NCI-H774 (cell line): ENCODE data around the gene FUT7.
A peak's percentile ranks its signal among the peaks of the same experiment; 100 is the strongest.

Experiments
- DNase-seq: peaks from one replicate; lab custom pipeline; 2025; lab: John Stamatoyannopoulos, UW

FUT7 gene, protein sequence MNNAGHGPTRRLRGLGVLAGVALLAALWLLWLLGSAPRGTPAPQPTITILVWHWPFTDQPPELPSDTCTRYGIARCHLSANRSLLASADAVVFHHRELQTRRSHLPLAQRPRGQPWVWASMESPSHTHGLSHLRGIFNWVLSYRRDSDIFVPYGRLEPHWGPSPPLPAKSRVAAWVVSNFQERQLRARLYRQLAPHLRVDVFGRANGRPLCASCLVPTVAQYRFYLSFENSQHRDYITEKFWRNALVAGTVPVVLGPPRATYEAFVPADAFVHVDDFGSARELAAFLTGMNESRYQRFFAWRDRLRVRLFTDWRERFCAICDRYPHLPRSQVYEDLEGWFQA

DNA sequence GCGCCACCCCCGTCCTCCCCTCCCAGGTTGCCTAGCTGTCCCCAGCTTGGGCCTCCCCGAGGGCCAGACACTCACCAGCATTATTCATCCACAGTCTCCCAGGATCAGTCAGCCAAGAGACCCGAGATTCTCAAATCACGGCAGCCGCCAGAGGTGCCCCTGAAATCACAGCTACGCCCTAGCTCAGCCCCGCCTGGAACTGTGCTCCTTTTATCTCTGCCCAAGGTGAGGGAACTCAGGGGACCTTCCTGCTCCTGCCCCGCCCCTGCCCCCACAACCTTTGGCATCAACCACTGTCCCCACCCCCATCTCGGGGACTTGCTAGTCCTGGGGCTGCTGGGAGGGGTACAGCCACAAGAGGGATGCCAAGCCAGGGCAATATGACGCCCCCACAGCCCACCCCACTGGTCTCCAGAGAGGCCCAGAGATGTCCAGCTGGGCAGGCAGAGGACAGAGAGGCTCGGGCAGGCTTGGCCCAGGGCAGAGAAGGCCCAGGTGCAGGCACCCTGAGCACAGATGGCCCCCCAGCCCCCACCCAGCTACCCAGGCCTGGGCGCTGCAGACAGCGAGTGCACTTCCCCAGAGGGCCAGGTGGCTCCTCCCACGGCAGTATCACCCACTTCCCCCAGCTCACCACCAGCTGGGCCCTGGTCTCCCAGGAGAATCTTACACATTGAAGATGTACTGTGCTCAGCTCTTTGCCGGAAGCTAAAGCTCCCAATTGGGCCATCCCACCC lies at the start of gene FUT7:
Gene FUT7 (minus strand): TSS at position 185 of the 737 bp plus-strand sequence. CDS start 97 bp downstream, at position 88.
- DNase-seq = no peak

DNA sequence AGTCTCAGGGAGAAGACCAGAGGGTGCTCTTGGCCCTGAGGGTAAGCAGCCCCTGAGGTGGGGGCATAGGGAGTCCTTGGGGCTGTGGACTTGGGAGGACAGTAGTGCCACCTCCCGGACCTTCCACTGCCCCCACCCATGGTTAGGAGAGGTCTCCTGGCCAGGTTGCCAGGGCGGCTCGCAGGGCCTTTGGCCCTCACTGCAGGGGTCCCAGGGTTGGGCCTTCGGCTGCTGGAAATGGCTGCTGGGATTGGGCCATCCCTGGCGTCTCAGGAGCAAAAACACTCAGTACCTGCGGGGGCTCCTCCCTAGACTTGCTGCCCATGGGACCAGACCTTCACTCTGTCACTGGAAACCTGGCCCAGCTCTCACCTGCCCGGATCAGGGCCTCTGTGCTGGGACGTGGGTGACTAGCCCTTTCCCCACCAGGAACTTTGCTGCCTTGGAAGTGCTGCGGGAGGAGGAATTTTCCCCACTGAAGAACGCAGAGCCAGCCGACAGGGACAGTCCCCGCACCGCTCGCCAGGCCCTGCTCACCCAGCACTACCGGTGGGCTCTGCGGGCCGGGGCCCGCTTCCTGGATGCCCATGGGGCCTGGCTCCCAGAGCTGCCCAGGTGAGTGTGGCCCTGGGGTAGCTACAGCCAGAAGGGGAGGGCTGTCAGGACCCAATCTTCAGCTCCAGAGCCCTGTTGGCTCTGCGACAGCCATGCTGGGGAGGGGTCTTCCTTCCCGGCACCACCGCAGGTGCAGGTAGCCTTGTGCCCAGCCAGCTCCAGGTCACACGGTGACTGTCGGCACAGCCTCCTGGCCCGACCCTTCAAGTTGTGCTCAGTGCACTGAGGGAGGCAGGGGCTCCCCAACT lies 48.6 kb upstream of the FUT7 start:
- no peak for DNase-seq

DNA sequence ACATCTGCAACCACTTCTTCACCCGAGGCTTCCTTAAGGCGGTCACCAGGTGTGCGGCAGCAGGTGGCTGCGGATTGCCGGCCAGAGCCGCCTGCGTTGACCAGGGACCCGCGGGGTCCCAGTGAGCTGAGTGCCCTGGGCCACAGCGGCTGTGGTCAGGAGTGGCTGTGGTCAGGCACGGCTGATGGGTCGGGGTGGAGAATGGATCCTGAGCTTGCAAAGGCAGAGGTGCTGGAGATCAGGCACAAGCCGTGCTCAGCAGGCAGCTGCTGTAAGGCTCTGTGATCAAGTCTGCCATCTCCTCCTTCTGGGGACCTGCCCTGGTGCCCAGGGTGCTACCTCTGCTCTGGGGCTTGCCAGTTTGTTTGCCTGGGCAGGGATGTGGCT lies 47.5 kb upstream of the FUT7 start:
- no peak for DNase-seq

DNA sequence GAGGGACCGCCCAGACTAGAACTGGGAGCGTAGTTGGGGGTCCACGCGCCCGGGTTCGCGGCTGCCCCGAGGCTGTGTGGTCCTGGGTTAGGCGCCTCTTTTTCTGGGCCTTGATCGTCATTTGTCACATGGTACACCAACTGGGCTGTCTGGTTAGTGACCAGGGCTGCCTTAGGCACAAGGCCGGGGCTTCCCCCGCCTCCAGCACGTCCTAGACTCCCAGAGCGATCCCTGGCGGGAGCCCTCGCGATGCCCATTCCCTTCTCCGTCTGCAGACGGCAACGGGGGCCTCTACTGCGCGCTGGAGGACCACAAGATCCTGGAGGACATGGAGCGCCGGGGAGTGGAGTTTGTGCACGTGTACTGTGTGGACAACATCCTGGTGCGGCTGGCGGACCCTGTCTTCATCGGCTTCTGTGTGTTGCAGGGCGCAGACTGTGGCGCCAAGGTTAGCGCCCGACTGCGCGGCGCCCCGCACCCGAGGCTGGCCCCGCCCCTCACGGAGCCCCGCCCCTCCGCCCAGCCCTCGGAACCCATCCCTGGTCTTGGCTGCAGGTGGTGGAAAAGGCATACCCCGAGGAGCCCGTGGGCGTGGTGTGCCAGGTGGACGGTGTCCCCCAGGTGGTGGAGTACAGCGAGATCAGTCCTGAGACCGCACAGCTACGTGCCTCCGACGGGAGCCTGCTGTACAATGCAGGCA lies 47.0 kb upstream of the FUT7 start:
- no peak for DNase-seq

DNA sequence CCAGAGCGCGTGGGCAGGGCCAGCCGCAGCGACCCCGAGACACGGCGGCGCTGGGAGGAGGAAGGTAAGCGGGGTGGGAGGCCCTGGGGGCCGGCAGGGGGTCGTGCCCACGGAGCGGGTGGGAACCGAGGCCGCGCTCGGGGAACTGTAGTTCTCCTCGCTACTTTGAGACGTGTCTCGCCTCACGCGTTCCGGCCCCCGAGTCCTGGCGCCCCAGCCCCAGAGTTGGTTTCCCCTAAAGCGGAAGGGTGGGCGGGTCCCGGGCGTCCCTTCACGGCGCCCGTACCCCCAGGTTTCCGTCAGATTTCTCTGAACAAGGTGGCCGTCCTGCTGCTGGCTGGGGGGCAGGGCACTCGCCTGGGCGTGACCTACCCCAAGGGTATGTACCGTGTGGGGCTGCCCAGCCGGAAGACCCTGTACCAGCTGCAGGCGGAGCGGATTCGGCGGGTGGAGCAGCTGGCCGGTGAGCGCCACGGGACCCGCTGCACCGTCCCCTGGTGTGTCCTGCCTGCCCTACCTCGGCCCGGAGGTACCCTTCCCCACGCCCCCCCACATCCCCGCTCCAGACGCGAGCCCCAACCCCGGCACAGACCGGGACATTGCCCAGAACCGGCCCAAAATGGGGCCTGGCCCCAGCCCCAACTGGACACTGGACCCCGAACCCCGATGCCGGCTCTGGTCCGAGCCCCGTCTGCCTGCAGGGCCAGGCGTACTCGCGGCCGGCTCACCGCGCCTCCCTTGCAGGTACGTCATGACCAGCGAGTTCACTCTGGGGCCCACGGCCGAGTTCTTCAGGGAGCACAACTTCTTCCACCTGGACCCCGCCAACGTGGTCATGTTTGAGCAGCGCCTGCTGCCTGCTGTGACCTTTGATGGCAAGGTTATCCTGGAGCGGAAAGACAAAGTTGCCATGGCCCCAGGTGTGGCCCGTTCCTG lies 46.1 kb upstream of the FUT7 start:
- no peak for DNase-seq

DNA sequence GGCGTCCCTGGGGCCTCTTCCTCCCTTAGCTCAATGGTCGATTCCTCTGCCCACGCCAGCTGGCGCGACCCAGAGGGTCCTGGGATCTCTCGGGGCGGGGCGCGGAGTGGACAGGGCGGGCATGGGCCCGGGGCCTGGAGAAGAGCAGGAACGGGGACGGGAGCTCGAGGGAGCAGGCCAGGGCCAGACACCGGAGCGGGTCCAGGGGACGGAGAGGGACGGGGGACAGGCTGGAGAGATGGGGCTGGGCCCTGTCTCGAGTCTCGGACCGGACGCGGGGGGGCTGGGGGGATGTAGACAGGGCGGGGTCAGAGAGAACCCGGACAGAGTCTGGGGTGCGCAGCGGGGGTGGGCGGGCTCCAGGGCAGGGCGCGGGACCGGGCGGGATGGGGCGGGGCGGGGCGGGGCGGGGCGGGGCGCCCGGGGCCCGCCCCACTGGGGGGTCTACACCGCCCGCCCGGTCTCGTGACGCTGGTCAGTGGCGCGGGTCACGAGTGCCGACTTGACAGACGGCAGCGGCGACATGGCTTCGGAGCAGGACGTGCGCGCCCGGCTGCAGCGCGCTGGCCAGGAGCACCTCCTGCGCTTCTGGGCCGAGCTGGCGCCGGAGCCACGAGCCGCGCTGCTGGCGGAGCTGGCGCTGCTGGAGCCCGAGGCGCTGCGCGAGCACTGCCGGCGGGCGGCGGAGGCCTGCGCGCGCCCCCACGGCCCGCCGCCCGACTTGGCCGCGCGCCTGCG lies 45.3 kb upstream of the FUT7 start, which contains the start of gene UAP1L1:
Gene UAP1L1 (plus strand): TSS at position 508 of the 738 bp plus-strand sequence. CDS start 16 bp downstream, at position 524.
- DNase-seq = peak; percentile 54

DNA sequence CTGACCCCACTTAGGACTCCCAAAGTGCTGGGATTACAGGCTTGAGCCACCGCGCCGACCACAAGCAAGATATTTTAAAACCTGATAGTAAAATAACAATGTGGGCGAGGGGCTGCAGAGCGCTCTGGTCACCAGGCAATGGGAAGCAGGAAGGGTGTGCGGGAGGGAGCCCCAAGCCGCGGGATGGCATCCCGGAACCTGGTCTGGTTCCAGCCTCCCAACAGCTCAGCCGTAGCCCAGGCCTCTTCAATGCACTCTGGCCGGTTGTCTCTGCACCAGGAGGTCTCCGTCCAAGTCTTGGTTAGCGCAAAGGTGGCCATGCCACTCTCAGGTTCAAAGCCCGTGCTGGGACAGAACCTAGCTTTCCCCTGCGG lies 44.7 kb upstream of the FUT7 start:
- DNase-seq = no peak

DNA sequence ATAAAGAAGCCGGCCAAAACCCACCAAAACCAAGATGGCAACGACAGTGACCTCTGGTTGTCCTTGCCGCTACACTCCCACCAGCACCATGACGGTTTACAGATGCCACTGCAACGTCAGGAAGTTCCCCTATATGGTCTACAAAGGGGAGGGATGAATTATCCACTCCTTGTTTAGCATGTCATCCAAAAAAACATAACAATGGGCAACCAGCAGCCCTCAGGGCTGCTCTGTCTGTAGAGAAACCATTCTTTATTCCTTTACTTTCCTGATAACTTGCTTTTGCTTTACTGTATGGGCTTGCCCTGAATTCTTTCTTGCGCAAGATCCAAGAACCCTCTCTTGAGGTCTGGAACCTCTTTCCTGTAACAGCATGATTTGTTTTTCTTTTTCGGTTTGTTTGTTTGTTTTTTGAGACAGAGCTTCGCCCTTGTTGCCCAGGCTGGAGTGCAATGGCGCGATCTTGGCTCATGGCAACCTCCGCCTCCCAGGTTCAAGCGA lies 43.4 kb upstream of the FUT7 start:
- DNase-seq = no peak

DNA sequence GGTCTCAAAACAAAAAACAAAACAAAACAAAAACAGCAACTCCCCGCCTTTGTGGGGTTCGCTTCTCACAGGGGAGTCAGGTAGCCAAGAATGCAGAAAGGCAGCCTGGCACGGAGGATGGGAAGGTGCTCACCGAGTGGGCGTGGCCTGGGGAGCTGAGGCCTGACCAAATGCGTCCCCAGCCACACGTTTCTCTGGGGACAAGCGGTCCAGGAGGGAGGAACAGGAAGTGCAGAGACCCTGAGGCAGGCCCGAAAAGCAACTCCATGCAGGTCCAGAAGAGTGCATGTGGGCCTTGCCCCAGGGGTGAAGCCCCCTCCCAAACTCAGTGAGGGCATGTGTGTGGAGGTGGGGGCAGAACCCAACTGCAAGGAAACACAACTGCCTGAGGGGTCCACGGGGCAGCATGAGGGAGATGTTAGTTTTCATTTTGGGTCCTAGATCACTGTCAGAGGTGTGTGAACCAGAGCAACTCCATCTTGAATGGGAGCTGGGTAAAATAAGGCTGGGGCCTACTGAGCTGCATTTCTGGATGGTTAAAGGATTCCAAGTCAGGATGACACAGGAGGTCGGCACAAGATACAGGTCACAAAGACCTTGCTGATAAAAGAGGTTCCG lies 42.9 kb upstream of the FUT7 start:
- no peak for DNase-seq

DNA sequence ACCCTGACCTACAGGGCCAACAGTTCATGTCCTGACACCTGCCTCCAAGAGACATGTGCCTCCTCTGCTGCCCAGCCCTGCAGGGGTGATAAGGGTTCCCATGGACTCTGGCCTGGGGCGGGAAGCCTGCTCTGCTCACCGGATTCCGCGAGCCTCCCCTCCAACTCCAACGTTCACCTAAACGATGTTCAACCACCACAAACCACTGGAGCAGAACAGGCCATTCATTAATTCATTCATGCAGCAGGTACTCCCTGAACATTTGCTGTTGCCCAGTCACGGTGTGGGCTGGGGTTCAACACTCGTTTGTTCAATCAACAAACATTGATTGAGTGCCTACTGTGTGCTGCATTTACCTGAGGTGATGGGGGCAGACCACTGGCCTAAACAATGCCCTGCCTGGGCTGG lies 42.1 kb upstream of the FUT7 start:
- no peak for DNase-seq

DNA sequence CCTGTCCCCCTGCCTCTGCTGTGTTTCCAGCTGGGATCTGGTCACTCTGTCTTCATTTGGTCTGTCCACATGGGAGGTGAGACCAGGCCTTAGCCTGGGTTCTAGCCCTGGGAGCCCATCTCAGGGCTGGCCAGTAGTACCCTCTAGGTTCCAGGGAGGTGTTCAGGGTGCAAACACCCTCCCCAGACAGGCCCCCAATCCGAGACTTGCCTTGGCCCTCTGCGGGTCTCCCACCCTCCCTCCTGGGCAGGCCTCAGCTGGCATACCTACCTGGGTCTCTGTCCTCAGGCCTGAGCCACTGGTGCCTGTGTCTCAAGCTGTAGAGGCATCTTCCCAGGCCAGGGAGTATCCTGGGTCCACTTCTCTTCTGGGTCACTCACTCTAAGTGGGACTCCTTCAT lies 39.4 kb upstream of the FUT7 start:
- DNase-seq = no peak

DNA sequence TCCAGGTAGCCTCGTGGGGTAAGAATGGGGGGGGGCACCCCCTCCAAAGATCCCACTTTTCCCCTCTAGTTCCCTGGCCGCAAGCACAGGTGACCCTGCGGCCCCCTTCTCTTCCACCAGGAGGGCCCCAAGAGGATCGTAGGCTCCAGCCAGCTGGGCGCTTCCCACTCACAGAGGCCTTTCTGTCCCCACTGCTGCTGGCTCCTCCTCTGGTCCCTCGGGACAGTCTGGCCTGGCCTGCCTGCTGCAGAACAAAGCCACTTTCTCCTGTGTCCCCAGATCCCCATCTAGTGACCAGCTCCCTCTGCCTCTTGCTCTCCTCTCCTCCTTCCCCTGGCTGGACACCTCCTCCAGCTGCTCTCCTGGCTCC lies 39.0 kb upstream of the FUT7 start:
- no peak for DNase-seq

DNA sequence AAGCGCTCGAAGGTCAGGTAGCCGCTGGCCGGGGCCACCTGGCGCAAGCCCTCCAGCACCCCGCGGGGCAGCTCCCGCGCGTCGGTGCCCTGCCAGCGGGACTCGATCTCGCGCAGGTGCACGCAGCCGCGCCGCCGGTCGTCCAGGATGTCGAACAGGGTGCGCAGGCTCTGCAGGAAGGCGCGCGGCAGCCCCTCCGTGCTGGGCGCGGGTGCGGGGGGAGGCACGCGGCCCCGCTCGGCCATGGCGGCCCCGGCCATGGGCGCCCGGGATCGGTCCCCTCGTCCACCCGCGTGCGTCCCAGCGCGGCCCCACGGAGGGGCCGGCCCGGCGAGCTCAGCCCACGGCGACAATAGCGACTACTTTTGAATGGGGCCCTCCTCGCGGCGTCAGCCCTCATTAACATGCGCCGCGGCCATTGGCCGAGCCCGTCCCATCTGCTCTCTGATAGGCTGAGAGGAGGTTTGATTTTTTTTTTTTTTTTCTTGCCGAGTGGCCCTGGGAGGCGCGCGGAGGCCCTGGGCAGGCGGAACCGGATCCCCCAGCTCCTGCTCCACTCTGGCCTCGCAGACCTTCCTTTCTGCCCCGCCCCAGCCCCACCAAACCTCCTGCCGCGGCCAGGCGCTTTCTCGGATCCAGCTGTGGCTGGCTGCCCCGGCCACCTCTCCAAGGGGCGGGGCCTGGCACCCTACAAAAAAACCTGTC lies 38.5 kb upstream of the FUT7 start, which contains the start of gene SAPCD2:
Gene SAPCD2 (minus strand): TSS at position 357 of the 705 bp plus-strand sequence. CDS start 97 bp downstream, at position 260.
- peak; percentile 95 for DNase-seq

DNA sequence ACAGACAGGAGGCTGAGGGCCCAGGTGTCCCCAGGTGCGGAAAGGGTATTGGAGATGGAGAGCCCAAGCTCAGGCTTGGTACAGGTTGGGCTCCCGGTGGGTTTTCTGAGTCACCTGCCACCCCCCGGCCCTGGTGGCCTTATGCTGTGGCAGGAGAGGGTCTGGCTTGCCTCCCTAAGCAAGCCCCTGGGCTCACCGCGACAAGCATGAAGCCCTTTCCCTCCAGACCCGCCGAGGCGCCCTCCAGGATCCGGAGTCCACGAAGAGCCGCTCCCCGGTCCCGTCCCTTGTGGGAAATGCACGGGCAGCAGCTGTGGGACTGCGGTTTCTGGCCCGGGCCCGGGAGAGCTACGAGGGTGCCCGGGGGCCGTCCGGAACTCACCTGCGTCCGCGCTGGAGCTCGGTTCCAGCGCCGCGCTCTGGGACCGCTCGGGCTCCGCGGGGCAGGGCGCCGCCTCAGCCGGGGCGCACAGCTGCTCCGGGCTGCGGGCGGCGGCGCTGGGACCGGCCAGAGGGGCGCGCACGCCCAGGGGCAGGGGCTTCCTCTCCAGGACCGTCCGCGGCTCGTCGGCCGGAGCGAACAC lies 37.7 kb upstream of the FUT7 start:
- DNase-seq = no peak

DNA sequence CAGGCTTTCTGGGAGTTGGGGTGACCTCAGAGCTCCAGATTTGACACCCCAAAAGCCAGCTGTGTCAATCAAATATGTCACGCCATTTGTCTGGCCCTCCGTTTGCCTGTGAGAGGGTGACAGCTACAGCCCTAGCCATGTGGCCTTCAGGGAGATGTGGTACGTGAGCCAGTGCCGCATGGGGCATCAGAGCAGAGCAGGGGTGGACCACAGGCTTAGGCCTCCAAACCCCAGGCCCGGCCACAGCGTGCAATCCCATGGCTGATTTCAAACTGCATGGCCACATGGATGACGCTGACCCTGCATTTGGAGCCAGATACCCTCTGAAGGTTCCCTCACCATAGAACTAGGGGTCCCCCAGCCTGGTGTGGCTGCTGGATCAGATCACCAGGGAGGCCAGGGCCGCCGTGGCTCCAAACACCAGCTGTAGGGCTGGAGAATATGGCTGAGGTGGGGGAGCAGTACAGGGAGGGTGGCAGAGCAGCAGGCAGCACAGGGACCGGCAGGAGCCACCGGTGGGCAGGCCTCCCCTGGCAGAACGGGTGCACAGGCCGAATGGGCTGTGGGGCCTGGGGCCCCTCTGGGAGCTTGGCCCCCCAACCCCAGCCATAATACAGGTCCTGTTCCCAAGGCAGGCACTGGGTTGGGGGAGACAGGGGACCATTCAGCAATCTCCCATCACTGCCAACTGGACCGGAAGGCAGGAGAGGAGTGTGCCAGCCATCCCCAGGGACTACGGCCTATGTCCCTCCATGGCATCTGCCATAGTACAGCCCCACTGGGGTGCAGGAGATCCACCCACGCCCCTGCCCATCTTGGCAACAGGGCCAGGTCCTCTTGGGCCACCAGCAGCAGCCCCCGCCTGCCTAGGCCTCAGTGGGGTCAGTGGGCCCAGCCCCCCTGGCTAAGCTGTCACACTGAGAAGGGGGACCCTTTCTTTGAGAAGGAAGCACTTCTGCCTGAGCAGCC lies 36.9 kb upstream of the FUT7 start:
- DNase-seq = no peak

DNA sequence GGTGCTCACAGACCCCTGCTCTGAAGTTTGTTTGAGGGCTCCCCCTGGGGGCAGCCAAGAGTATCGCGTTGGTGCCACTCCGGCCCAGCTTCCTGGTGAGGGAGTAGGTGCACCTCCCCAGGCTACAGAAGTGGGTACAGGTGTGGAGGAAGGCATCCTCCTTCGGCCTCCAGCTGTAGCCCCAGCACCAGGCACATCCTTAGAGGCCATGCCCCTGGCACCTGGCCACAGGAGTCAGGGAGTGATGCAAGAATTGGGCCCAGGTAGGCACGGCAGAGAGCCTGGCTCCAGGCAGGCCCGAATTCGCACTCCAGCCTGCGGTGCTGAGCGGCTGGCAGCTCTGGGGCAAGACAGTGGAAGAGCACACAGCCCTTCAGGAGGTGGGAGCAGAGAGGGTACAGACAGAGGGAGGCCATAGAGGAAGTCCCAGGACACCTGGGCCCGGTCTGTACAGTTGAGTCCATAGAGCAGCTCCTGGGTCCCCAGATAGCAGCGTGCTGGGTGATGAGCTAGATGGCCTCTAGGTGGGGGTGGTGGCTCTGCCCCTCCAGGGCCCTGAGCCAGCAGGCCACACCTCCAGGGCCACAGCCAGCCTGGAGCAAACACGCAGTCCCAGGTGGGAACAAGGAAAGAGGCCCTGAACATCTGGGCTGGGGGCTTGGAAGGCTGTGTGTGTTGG lies 36.1 kb upstream of the FUT7 start:
- DNase-seq = peak; percentile 79
